ENCODE results near the gene EIF1. TPM values are rescaled to one million over a fixed set of nuclear protein-coding genes. Genes with fewer than 3 reads are reported as not detected.
A peak's percentile ranks its signal among the peaks of the same experiment; 100 is the strongest.

EIF1 gene
- total RNA-seq, 1 experiment from 2014 or later: 481 TPM

DNA sequence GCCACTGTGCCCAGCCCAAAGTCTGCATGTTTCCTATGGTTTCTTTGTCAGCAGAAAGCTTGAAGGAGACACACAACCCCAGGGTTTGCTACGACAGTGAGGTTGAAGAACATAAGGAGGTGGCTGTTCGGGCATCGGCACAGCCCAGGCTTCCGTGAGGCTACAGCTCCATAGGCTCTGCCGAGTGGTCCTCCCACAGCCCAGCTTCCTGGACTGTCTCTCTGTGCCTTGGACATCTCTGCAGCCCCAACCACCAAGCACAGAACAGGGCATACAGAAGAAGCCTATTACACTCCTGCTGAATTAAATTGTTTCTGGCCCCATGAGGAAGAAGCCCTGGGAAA lies 49.0 kb downstream of the EIF1 start:
- POLR2A ChIA-PET: interaction anchor here (0.5 to 1.4 kb wide), 4 partner anchors 47 to 126 kb away, joined by 3 to 4 read pairs (median 3); partner anchors contain the start of genes EIF1 and JUP
- Mint-ChIP-seq H3K27ac (no peak overlapping the region), H3K4me3 (no peak overlapping the region), H3K4me1 (peaks cover 22% of the 10 kb centered on the region), H3K36me3 (no peaks in the 10 kb centered on the region), H3K9me3 (no peaks in the 10 kb centered on the region), H3K27me3 (ENCODE audit: low read depth) (peaks cover 53% of the 10 kb centered on the region)
- DNase-seq (ENCODE audit: low spot score) (no peak), ATAC-seq (no peak)
- CTCF ChIA-PET: interaction anchor here (0.5 to 3.9 kb wide), 29 partner anchors 10 to 282 kb away, joined by 3 to 37 read pairs (median 4); partner anchors contain the start of genes FKBP10, JUP, KLHL10 and KLHL11
- peak; percentile 0; the same call in 1 of the 2 replicates for TF ChIP-seq FOXP1 (CRISPR knock-in tag; IDR thresholded peaks at IDR 0.05; ENCODE audit: borderline replicate concordance)
- TF ChIP-seq ZNF423 (CRISPR knock-in tag; IDR thresholded peaks at IDR 0.05): no peak

DNA sequence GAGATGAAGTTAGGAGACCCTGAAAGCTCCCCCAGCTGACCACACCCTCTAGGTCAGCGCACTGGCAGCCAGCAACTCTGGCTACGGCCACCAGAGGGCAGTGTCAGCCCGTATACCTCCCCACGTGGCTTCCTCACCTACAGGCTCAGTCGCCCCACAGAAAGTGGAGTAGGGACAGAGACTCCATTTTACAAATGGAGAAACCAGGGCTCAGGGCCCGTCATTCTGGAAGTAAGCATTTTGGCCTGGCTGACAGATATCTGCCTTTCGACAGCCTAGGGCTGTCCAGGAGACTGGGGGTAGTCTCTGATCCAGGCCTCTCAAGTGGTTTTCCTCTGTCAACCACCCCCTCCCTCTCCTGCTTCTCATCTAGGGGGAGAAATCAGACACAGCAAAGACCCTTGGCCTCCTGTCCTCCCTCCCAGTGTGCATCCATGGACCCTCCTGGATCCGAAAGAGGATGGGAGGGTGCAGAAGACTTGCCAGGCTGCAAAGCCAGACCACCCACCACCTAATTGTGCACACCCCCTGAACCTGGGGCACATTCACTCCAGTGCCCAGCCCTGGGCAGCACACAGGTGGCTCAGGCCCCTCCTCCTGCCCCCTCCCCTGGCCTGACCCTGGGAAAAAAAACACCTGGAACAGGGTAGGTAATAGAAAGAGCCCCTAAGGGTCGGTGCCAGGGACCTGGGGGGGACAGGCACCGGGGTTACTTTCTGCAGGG lies 49.6 kb downstream of the EIF1 start:
- Mint-ChIP-seq H3K36me3 (no peaks in the 10 kb centered on the region), H3K4me1 (peaks cover 22% of the 10 kb centered on the region), H3K9me3 (no peaks in the 10 kb centered on the region), H3K27ac (peak overlapping the region; percentile 82), H3K27me3 (ENCODE audit: low read depth) (peaks cover 47% of the 10 kb centered on the region), H3K4me3 (no peak overlapping the region)
- ChIA-PET POLR2A (interaction anchor here (0.5 to 1.4 kb wide), 4 partner anchors 47 to 125 kb away, joined by 3 to 4 read pairs (median 3); partner anchors contain the start of genes EIF1 and JUP), CTCF (interaction anchor here (0.5 to 3.9 kb wide), 28 partner anchors 10 to 282 kb away, joined by 3 to 37 read pairs (median 4); partner anchors contain the start of genes FKBP10, JUP, KLHL10 and KLHL11)
- peak; percentile 91 for DNase-seq (ENCODE audit: low spot score)
- ATAC-seq: peak; percentile 71
- TF ChIP-seq ELF4 (CRISPR knock-in tag; IDR thresholded peaks at IDR 0.05; ENCODE audit: low read depth) (no peak), MYBL2 (CRISPR knock-in tag; IDR thresholded peaks at IDR 0.05) (no peak), SMAD4 (CRISPR knock-in tag; IDR thresholded peaks at IDR 0.05) (no peak), ZNF263 (CRISPR knock-in tag; IDR thresholded peaks at IDR 0.05; ENCODE audit: low read depth) (no peak), TEAD4 (CRISPR knock-in tag; IDR thresholded peaks at IDR 0.05) (no peak)
- TF ChIP-seq, protein P1, sequence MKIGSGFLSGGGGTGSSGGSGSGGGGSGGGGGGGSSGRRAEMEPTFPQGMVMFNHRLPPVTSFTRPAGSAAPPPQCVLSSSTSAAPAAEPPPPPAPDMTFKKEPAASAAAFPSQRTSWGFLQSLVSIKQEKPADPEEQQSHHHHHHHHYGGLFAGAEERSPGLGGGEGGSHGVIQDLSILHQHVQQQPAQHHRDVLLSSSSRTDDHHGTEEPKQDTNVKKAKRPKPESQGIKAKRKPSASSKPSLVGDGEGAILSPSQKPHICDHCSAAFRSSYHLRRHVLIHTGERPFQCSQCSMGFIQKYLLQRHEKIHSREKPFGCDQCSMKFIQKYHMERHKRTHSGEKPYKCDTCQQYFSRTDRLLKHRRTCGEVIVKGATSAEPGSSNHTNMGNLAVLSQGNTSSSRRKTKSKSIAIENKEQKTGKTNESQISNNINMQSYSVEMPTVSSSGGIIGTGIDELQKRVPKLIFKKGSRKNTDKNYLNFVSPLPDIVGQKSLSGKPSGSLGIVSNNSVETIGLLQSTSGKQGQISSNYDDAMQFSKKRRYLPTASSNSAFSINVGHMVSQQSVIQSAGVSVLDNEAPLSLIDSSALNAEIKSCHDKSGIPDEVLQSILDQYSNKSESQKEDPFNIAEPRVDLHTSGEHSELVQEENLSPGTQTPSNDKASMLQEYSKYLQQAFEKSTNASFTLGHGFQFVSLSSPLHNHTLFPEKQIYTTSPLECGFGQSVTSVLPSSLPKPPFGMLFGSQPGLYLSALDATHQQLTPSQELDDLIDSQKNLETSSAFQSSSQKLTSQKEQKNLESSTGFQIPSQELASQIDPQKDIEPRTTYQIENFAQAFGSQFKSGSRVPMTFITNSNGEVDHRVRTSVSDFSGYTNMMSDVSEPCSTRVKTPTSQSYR (CRISPR knock-in tag; IDR thresholded peaks at IDR 0.05): no peak
- TF ChIP-seq, protein P2, sequence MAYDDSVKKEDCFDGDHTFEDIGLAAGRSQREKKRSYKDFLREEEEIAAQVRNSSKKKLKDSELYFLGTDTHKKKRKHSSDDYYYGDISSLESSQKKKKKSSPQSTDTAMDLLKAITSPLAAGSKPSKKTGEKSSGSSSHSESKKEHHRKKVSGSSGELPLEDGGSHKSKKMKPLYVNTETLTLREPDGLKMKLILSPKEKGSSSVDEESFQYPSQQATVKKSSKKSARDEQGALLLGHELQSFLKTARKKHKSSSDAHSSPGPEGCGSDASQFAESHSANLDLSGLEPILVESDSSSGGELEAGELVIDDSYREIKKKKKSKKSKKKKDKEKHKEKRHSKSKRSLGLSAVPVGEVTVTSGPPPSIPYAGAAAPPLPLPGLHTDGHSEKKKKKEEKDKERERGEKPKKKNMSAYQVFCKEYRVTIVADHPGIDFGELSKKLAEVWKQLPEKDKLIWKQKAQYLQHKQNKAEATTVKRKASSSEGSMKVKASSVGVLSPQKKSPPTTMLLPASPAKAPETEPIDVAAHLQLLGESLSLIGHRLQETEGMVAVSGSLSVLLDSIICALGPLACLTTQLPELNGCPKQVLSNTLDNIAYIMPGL (CRISPR knock-in tag; IDR thresholded peaks at IDR 0.05): no peak
- TF ChIP-seq, protein P3, sequence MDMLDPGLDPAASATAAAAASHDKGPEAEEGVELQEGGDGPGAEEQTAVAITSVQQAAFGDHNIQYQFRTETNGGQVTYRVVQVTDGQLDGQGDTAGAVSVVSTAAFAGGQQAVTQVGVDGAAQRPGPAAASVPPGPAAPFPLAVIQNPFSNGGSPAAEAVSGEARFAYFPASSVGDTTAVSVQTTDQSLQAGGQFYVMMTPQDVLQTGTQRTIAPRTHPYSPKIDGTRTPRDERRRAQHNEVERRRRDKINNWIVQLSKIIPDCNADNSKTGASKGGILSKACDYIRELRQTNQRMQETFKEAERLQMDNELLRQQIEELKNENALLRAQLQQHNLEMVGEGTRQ (CRISPR knock-in tag; IDR thresholded peaks at IDR 0.05): peak; percentile 55
- TF ChIP-seq, protein P4, sequence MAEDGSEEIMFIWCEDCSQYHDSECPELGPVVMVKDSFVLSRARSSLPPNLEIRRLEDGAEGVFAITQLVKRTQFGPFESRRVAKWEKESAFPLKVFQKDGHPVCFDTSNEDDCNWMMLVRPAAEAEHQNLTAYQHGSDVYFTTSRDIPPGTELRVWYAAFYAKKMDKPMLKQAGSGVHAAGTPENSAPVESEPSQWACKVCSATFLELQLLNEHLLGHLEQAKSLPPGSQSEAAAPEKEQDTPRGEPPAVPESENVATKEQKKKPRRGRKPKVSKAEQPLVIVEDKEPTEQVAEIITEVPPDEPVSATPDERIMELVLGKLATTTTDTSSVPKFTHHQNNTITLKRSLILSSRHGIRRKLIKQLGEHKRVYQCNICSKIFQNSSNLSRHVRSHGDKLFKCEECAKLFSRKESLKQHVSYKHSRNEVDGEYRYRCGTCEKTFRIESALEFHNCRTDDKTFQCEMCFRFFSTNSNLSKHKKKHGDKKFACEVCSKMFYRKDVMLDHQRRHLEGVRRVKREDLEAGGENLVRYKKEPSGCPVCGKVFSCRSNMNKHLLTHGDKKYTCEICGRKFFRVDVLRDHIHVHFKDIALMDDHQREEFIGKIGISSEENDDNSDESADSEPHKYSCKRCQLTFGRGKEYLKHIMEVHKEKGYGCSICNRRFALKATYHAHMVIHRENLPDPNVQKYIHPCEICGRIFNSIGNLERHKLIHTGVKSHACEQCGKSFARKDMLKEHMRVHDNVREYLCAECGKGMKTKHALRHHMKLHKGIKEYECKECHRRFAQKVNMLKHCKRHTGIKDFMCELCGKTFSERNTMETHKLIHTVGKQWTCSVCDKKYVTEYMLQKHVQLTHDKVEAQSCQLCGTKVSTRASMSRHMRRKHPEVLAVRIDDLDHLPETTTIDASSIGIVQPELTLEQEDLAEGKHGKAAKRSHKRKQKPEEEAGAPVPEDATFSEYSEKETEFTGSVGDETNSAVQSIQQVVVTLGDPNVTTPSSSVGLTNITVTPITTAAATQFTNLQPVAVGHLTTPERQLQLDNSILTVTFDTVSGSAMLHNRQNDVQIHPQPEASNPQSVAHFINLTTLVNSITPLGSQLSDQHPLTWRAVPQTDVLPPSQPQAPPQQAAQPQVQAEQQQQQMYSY (CRISPR knock-in tag; IDR thresholded peaks at IDR 0.05): no peak
- TF ChIP-seq, protein P5, sequence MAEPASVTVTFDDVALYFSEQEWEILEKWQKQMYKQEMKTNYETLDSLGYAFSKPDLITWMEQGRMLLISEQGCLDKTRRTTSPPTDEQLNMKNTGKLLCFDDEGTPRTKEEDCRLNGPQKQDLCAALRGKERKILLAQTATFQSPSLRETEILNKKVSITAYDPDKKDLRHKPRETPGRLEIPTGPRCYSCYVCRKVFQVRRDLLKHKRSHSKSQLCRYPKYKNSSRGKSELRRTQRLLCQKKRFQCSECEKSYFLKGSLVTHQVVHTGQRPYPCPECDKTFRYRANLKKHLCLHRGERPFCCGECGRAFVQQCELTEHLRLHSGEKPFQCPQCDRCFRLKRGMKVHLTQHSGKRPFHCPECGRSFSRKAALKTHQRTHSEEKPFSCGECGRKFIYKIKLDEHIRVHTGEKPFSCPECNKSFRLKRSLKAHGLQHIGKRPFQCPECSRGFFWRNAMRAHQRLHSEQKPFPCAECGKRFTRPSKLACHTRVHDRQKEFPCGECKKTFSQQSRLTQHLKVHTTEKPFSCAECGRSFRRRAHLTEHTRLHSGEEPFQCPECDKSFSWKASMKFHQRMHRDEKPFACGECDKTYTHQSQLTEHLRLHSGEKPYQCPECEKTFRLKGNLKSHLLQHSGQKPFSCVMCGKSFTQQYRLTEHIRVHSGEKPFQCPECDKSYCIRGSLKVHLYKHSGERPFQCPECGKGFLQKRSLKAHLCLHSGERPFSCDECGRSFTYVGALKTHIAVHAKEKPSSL (CRISPR knock-in tag; conservative IDR thresholded peaks at IDR 0.05): no peak
- TF ChIP-seq, protein P6, sequence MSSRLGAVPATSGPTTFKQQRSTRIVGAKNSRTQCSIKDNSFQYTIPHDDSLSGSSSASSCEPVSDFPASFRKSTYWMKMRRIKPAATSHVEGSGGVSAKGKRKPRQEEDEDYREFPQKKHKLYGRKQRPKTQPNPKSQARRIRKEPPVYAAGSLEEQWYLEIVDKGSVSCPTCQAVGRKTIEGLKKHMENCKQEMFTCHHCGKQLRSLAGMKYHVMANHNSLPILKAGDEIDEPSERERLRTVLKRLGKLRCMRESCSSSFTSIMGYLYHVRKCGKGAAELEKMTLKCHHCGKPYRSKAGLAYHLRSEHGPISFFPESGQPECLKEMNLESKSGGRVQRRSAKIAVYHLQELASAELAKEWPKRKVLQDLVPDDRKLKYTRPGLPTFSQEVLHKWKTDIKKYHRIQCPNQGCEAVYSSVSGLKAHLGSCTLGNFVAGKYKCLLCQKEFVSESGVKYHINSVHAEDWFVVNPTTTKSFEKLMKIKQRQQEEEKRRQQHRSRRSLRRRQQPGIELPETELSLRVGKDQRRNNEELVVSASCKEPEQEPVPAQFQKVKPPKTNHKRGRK (CRISPR knock-in tag; IDR thresholded peaks at IDR 0.05; ENCODE audit: borderline replicate concordance): no peak
- TF ChIP-seq, protein P7, sequence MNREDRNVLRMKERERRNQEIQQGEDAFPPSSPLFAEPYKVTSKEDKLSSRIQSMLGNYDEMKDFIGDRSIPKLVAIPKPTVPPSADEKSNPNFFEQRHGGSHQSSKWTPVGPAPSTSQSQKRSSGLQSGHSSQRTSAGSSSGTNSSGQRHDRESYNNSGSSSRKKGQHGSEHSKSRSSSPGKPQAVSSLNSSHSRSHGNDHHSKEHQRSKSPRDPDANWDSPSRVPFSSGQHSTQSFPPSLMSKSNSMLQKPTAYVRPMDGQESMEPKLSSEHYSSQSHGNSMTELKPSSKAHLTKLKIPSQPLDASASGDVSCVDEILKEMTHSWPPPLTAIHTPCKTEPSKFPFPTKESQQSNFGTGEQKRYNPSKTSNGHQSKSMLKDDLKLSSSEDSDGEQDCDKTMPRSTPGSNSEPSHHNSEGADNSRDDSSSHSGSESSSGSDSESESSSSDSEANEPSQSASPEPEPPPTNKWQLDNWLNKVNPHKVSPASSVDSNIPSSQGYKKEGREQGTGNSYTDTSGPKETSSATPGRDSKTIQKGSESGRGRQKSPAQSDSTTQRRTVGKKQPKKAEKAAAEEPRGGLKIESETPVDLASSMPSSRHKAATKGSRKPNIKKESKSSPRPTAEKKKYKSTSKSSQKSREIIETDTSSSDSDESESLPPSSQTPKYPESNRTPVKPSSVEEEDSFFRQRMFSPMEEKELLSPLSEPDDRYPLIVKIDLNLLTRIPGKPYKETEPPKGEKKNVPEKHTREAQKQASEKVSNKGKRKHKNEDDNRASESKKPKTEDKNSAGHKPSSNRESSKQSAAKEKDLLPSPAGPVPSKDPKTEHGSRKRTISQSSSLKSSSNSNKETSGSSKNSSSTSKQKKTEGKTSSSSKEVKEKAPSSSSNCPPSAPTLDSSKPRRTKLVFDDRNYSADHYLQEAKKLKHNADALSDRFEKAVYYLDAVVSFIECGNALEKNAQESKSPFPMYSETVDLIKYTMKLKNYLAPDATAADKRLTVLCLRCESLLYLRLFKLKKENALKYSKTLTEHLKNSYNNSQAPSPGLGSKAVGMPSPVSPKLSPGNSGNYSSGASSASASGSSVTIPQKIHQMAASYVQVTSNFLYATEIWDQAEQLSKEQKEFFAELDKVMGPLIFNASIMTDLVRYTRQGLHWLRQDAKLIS (CRISPR knock-in tag; IDR thresholded peaks at IDR 0.05; ENCODE audit: borderline replicate concordance): no peak

Data from WTC11 (cell line).